Measurements from ENCODE around the gene ZNF497.
"Not testable (repeated sequence)": the region's sequence is repeated elsewhere in the genome, so short reads cannot be mapped to it uniquely, and the experiment has no call there.

Gene ZNF497

GRCh38 chr19:58348080-58348479 lies 14.5 kb downstream of the ZNF497 start:
- not testable (repeated sequence) for DNase-seq (ENCODE audit: low read depth in 2 of 2)

DNA sequence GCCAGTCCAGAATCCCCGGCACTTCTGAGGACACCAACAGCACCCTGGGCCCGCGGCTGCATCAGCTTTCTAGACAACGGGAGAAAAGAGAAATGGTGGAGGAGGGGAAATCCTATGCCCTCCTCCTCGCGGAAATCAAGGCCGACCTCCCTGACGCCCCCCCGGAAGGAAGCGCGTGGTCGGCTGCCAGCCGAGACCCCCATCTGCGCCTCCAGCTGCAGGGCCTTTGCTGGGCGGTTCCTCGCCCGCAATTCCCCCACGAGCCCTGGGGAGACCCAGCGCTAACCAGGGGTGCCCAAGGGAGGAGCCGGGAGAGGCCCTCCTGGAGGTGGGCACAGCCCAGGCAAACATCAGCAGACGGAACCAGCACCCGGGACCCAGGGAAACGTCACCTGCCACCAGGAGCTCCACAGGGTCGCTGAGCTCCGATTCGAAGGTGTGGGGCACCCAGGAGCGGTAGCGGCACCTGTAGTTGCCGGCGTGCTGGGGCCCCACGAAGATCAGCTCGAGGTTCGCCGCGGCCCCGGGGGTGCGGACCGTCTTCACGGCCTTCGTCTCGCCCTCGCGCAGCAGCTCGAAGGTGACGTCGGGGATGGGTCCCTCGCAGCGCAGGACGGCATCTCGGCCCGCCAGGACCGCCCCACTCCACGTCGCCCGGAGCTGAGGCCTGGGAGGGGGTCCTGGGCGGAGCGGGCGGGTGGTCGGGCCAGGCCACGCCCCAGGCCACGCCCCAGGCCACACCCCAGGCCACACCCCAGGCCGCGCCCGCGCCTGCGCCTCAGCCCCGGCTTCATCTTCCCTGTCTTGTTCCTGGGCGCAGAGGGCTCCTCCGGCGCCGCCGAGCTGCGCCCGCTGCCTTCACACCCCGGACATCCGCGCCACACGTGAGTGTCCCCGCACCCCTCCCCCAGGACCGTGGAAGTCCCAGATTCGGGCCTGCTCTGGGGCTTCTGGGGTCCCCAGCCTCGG lies 15.3 kb downstream of the ZNF497 start:
- peak; percentile 44 to 46 for DNase-seq (ENCODE audit: low read depth in 2 of 2)

DNA sequence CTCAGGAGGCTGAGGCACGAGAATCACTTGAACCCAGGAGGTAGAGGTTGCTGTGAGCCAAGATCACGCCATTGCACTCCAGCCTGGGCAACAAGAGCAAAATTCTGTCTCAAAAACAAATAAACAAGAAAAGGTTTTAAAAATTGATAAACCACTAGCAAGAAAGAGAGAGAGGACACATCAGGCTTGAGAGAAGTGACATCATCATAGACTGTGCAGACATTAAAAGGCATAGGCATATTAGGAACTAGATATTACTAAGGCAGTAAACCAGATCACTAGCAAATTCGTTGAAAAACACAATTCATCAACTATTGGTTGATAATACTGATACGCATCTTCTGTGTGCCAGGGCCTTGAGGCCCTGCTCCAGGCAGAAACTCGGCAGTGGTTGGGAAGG lies 17.0 kb downstream of the ZNF497 start:
- DNase-seq (ENCODE audit: low read depth in 2 of 2): no peak

- no peak for DNase-seq (ENCODE audit: low read depth in 2 of 2)
Measured at GRCh38 chr19:58338825-58339558, 23.6 kb downstream of the ZNF497 start.

DNA sequence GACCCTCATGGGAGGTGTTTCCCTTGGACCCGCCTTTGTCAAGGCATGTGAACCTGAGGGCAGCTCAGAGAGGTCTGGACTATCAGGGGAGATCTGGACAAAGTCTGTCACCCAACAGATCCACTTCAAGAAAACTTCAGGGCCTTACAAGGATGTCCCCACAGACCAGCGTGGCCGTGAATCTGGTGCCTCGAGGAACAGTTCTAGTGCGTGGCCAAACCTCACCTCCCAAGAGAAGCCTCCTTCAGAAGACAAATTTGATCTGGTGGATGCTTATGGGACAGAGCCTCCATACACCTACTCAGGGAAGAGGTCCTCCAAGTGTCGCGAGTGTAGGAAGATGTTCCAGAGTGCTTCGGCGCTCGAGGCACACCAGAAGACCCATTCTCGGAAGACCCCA lies 24.2 kb downstream of the ZNF497 start:
- DNase-seq (ENCODE audit: low read depth in 2 of 2): no peak

DNA sequence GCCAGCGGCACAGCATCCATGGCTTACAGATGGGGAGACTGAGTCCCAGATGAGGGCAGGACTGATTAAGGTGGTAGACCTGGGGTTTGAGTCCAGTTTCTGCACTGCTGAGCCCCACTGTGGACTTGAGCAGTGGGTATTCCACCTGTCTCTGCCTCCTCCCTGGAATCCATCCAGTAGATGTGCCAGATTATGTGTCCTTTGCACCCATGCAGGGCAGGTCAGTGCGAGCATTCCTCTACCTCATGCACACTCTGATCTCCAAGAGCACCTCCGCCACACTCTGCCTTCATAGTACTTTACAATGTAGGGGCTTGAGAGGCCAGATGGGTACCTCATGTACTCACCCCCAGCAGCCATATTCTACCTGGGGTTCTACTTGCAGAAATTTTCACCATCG lies 25.7 kb downstream of the ZNF497 start:
- DNase-seq (ENCODE audit: low read depth in 2 of 2): no peak

- DNase-seq (ENCODE audit: low read depth in 2 of 2): no peak
Measured at GRCh38 chr19:58336216-58336615, 26.3 kb downstream of the ZNF497 start.

- no peak for DNase-seq (ENCODE audit: low read depth in 2 of 2)
Measured at GRCh38 chr19:58335630-58336029, 26.9 kb downstream of the ZNF497 start.

GRCh38 chr19:58334691-58335249 lies 27.8 kb downstream of the ZNF497 start:
- DNase-seq (ENCODE audit: low read depth in 2 of 2): no peak

DNA sequence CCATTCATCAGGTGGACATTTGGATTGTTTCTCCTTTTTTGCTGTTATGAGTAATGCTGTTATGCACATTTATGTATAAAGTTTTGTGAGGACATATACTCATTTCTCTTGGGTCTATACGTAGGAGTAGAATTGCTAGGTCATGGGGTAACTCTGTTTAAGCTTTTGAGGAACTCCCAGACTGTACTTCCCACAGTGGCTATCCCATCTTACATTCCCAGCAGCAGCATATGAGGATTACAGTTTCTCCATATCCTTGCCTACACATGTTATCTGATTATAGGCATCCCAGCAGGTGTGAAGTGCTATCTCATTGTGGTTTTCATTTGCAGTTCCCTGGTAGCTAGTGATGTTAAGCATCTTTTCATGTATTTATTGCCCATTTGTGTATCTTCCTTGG lies 29.9 kb downstream of the ZNF497 start:
- DNase-seq (ENCODE audit: low read depth in 2 of 2): no peak

DNA sequence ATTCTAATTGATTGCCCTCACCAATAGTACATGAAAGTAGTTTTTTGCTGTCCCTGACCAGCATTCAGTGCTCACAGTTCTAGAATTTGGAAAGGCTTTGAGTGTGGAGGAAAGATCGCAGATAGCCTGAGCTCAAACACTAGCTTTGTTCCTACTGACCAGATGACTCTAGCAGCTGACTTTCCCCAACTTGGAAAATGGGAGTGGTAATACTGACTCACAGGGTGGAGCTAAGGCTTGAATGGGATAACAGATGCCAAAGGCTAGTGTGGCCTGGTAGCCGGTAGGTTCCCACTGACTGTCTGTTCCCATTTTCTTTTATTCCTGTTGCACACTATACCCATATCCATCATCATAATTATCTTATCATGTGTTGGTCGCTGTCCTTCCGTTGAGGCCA lies 32.1 kb downstream of the ZNF497 start:
- DNase-seq (ENCODE audit: low read depth in 2 of 2): no peak

GRCh38 chr19:58328999-58329398 lies 33.6 kb downstream of the ZNF497 start:
- DNase-seq (ENCODE audit: low read depth in 2 of 2): no peak

DNA sequence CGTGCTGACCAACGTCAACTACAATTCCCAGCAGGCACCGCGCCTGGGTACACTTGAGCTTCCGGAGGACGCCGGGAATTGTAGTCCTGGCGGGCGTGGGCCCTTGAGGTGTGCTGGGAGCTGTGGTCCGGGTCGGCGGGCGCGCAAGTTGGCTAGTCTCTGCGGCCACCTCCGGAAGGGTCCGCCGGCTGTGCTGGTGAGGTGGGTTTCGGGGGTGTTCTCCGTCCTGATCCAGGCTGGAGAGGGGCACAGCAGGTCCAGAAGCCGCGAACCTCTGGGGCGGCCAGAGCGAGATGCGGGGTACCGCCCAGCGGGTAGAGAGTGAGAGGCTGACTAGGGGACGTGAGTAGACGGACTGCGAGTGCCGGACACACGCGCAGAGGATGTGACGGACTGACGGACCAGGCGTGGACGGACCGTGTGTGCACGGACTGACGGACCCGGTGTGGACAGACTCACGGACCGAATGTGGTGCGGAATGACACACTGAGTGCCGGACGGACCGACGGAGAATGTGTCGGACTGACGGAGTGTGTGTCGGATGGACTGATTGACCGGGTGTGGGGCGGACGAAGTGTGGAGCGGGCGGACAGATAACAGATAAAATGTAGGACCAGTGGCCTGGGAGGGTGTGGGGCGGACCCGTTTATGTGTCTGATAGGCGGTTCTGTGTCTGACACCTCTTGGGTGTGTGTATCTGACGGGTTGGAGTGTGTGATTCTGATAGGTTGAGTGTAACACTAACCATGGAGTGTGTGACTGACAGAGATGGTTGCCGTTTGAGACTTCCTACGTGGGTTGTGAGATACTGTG lies 35.4 kb downstream of the ZNF497 start, which contains the start of gene ZSCAN22:
Gene ZSCAN22 (plus strand): TSS at position 81 of the 813 bp plus-strand sequence. CDS start 7,809 bp downstream, outside the sequence.
- DNase-seq (ENCODE audit: low read depth in 2 of 2): peak; percentile 76 to 81

GRCh38 chr19:58326501-58326913 lies 36.0 kb downstream of the ZNF497 start:
- no peak for DNase-seq (ENCODE audit: low read depth in 2 of 2)

DNA sequence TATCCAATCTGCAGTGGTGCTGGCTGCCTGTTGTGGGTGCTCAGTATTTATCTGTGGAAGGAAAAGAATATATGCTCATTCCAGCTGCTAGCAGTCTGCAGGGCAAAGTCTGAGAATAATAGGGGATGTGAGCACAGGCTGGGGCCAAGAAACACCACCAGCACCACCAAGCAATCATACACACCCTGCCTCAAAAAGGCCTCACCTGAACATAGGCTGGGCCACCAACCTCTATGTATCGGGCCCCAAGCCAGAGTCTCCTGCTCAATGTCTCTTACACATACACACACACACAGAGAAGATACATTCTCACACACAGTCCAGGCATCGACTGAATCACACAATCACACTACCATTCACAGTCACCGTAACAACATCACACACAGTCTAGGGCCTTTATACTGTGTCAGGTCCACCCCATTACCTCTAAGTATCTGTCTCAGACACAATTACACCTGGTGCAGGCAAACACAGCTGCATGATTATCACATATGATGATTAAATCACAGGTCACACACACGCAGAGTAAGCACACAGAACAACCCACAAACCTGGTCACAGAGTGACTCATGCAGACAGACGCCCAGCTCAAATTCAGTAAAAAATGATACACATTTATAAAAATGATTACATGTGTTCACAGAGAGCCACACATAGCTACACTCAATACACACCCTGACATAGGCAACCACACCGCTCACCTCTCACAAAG lies 37.1 kb downstream of the ZNF497 start:
- no peak for DNase-seq (ENCODE audit: low read depth in 2 of 2)

GRCh38 chr19:58319241-58319640 lies 43.3 kb downstream of the ZNF497 start:
- no peak for DNase-seq (ENCODE audit: low read depth in 2 of 2)

DNA sequence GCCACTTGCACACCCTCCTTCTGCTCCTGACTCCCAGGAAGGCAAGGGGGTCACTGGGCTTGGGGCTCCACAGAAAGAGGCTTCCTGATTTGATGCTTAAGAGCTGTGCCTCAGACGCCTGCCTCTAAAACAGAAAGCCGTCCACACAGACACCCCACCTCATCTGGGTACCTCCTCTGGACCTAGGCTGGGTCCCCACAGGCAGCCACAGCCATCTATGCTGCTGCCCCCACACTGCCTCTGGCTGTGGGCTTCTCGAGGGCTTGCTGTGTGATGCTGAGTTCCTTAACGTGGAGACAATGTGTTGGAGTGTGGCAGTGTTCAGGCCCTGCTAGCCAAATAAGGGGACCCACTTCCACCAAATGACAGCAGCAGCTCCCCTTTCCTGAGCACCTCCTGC lies 44.3 kb downstream of the ZNF497 start:
- no peak for DNase-seq (ENCODE audit: low read depth in 2 of 2)

DNA sequence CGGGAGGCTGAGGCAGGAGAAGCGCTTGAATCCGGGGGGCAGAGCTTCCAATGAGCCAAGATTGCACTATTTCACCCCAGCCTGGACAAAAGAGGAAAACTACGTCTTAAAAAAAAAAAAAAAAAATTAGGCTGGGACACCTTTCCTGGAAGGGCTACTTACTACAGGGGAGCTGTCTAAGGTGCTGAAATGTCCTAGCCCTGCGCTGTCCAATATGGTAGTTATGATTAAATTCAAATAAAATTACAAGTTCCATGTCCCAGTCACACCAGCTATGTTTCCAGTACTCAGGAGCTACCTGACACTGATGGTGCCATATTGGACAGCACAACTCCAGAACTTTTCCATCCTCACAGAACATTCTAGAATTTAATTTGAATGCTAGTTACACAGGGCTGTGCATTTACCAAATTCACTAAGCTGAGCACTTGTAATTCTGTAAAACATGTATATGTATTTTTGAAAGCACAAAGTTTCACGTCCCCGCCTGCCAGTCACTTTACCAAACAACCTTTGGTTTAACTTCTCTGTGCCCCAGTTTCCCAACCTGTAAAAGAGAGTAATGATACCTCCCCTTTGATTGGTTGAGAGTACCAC lies 45.0 kb downstream of the ZNF497 start:
- DNase-seq (ENCODE audit: low read depth in 2 of 2): no peak

GRCh38 chr19:58315580-58315979 lies 47.0 kb downstream of the ZNF497 start:
- DNase-seq (ENCODE audit: low read depth in 2 of 2): no peak

DNA sequence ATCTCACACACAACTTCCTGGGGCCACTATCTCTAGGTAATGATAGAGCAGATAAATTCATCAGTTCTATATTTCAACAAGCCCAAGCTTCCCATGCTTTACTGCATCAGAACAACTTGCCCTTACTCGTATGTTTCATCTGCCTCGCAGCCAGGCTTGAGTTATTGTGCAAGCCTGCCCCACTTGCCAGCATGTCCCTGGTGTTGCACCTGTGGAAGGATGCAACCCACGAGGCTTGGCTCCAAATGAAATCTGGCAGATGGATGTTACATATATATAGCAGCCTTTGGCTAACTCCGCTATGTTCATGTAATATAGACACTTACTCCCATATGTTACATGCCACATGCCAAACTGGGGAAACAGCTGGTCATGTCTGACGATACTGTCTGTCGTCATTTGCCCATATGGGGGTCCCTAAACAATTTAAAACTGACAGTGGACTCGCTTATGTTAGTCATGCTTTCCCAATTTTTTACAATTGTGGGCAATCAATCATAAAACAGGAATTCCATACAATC lies 51.1 kb downstream of the ZNF497 start:
- DNase-seq (ENCODE audit: low read depth in 2 of 2): no peak
